ENCODE results near the gene FBXO45.
"Not testable (repeated sequence)": the region's sequence is repeated elsewhere in the genome, so short reads cannot be mapped to it uniquely, and the experiment has no call there.

FBXO45 gene

DNA sequence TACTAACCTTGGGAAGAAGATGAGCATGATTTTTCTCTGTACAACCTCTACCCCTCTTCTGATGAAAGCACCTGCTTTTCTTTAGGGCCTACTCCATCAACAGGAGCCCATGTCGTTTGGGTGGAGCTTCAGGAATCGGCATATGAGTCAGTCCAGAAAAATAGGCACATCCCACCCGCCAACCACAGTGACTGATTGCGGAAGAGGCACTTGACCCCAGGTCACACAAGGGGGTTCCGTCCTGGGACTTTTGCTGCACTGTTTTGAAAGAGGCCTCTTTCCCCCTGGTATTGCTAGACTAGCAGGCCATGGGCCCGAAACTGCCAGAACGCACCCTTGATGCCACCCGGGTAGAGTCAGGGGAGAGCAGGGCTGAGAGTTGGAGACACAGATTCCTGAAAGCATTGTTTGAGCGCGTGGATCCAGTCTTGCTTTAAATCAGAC lies 51.7 kb downstream of the FBXO45 start:
- no peak for DNase-seq

- DNase-seq = no peak
Measured at GRCh38 chr3:196620684-196621083, 52.2 kb downstream of the FBXO45 start.

- DNase-seq = no peak
Measured at GRCh38 chr3:196621611-196622010, 53.2 kb downstream of the FBXO45 start.

DNA sequence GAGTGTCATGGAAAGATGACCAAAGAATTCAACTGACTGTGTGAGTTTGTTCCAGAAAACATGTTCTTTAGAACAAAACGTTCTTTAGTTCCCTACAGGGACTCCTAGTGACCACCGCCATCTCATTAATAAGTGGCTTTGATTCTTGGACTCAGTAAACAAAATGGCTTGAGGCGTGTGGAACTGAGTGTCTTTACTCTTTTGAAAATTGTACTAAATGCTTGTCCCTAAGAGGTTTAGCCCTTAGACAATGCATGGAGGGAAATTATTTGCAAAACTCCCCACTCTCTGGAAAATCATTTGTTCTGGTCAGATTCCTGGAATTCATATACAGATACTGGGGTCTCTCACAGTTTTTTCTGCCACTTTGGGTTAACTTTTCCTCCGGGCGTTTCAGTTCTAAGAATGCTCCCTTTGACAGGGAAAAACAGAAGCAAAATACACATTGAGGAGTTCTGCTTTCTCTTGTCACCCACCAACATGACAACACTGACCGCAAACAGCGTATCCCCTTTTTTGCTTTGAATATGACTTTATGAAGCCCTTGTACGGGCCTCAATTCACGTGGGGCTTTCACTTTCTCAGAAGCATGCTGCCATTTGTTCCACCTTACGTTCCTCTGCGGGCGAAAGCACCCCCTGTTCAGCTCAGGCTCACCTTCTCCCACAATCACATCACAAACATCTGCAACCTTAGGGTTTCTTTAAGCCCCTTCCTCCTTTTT lies 55.8 kb downstream of the FBXO45 start:
- no peak for DNase-seq

- no peak for DNase-seq
Measured at GRCh38 chr3:196624907-196625306, 56.4 kb downstream of the FBXO45 start.

- DNase-seq = no peak
Measured at GRCh38 chr3:196625331-196625730, 56.9 kb downstream of the FBXO45 start.

- DNase-seq = no peak
Measured at GRCh38 chr3:196627918-196628231, 59.4 kb downstream of the FBXO45 start.

- no peak for DNase-seq
Measured at GRCh38 chr3:196629228-196629627, 60.8 kb downstream of the FBXO45 start.

DNA sequence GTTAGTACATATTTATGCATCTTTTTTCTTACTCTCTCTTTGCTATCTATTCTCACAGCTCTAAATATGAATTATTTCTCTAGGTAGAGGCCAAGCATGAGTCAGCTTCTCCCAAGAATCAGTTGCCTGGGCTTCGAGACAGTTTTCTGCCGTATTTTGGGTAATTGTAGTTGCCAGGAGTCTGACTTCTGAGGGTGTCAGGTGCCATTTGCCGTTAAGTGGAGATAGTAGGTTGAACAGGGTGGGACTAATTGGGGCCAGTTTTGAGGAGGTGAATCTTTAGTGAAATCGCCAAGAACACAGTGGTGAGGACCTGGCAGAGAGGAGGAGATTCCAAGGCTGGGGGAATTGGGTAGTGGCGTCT lies 63.2 kb downstream of the FBXO45 start:
- DNase-seq = peak; percentile 54

GRCh38 chr3:196632046-196632751 lies 63.7 kb downstream of the FBXO45 start:
- DNase-seq = peak; percentile 92

- DNase-seq = no peak
Measured at GRCh38 chr3:196633555-196634151, 65.2 kb downstream of the FBXO45 start.

GRCh38 chr3:196634224-196634623 lies 65.8 kb downstream of the FBXO45 start:
- no peak for DNase-seq

- DNase-seq = no peak
Measured at GRCh38 chr3:196634829-196635228, 66.4 kb downstream of the FBXO45 start.

- no peak for DNase-seq
Measured at GRCh38 chr3:196636369-196637349, 68.2 kb downstream of the FBXO45 start.

- not testable (repeated sequence) for DNase-seq
Measured at GRCh38 chr3:196637941-196638340, 69.5 kb downstream of the FBXO45 start.

All from NCI-H2171 treated with DMSO at 0.1 percent for 48 hours (cell line).